Glutamatergic neuron (in vitro differentiated cells): ENCODE results near the gene IDUA. TPM values are rescaled to one million over a fixed set of nuclear protein-coding genes. Genes with fewer than 3 reads are reported as not detected.

Source experiments
- DNase-seq: peaks from one replicate; pipeline ENCODE4 v3.0.0; 2022
- H3K27ac Mint-ChIP-seq: one replicate; pipeline ENCODE4 v1.8.0; 2020; ENCODE audit warnings: mild to moderate bottlenecking, mixed read lengths, inconsistent platforms; ENCODE audit not compliant: unreplicated experiment
- H3K27me3 Mint-ChIP-seq: one replicate; pipeline ENCODE4 v1.8.0; 2020; ENCODE audit warnings: mild to moderate bottlenecking, moderate library complexity, mixed read lengths, inconsistent platforms; ENCODE audit not compliant: unreplicated experiment
- H3K36me3 Mint-ChIP-seq: one replicate; pipeline ENCODE4 v1.8.0; 2020; ENCODE audit warnings: mild to moderate bottlenecking, mixed read lengths, inconsistent platforms; ENCODE audit not compliant: unreplicated experiment
- H3K4me1 Mint-ChIP-seq: one replicate; pipeline ENCODE4 v1.8.0; 2020; ENCODE audit warnings: mild to moderate bottlenecking, low read depth, mixed read lengths, inconsistent platforms; ENCODE audit not compliant: unreplicated experiment
- H3K4me3 Mint-ChIP-seq: one replicate; pipeline ENCODE4 v1.8.0; 2020; ENCODE audit warnings: mild to moderate bottlenecking, mixed read lengths, inconsistent platforms; ENCODE audit not compliant: unreplicated experiment
- H3K9me3 Mint-ChIP-seq: one replicate; pipeline ENCODE4 v1.8.0; 2020; ENCODE audit warnings: mild to moderate bottlenecking, moderate library complexity, mixed read lengths, inconsistent platforms; ENCODE audit not compliant: unreplicated experiment
- total RNA-seq: library from RNA; stranded (reverse); fragmentation: NEBNext Ultra II Directional; extraction: Animal tissue kit (Norgen Biotek cat#: 25700); gene quantifications from one replicate; pipeline ENCODE4 v1.2.1, GENCODE V29; 2021; ENCODE audit not compliant: unreplicated experiment
- TF ChIP-seq, protein P1 (sequence below): fragments of 200-600 bp; sonication (generic); IDR thresholded peaks from one replicate; pipeline ENCODE4 v1.5.0; 2021; ENCODE audit not compliant: partially characterized antibody, unreplicated experiment

The IDUA gene
- total RNA-seq, 1 donor from 2014 or later: 20.3 TPM

DNA sequence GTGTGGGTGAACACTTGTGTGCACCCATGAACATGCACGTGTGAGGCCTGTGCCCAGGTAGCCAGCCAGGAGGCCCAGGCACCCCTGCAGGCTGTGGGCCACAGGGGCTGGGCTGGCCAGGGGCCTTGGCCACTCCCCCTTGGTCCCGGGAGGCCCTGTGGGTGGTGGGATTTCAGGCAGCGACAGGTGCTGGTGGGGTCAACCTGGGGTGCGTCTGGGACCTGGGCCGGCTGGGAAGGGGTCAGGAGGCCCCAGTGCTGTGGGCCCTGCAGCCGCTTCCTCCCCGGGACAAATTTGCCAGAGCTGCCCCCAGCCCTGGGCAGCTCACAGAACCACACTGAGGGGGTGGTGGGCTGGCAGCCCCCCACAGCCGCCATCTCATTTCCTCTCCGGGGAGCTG is 32.5 kb downstream of the IDUA start:
- H3K4me3 Mint-ChIP-seq: no peak overlapping the region
- no peak for DNase-seq
- H3K27me3 Mint-ChIP-seq: no peaks in the 10 kb centered on the region
- no peaks in the 10 kb centered on the region for H3K4me1 Mint-ChIP-seq
- H3K9me3 Mint-ChIP-seq: no peaks in the 10 kb centered on the region
- no peak overlapping the region for H3K27ac Mint-ChIP-seq
- H3K36me3 Mint-ChIP-seq: no peaks in the 10 kb centered on the region
- TF ChIP-seq, protein P1, sequence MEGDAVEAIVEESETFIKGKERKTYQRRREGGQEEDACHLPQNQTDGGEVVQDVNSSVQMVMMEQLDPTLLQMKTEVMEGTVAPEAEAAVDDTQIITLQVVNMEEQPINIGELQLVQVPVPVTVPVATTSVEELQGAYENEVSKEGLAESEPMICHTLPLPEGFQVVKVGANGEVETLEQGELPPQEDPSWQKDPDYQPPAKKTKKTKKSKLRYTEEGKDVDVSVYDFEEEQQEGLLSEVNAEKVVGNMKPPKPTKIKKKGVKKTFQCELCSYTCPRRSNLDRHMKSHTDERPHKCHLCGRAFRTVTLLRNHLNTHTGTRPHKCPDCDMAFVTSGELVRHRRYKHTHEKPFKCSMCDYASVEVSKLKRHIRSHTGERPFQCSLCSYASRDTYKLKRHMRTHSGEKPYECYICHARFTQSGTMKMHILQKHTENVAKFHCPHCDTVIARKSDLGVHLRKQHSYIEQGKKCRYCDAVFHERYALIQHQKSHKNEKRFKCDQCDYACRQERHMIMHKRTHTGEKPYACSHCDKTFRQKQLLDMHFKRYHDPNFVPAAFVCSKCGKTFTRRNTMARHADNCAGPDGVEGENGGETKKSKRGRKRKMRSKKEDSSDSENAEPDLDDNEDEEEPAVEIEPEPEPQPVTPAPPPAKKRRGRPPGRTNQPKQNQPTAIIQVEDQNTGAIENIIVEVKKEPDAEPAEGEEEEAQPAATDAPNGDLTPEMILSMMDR: no peak

DNA sequence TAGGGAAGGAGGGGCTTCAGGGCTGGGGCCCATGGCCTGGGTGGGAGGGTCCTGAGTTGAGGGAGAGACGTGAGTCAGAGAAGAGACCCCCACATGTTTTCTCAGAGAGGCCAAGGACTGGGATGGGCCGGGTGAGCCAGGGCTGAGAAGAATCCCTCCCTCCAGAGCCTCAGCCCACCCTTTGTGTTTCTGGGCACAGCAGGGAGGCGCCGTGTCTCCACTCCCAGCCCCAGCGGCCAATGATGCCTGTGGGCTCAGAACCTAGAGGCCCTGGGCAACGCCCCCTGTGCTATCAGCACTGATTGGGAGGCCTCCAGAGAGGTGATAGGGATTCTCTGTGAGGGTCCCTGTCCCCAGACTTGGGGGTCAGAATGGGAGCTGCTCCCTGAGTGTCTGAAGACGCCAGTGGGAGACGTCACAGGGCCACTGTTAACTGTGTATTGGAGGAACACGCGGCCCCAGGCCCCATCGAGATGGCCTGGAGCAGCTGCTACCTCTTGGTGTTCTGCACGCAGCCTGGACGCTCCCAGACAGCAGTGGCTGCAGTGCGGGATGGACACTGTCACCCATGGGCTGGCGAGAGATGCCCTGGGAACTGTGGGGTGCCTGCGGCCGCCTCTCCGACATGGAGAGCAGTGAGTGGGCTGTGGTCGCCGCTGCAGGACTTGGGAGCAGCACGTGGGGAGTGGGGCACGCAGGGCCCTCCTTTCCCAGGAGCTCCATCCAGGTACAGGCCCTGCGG is 33.1 kb downstream of the IDUA start:
- H3K27ac Mint-ChIP-seq: no peak overlapping the region
- DNase-seq: no peak
- TF ChIP-seq, protein P1: no peak
- H3K27me3 Mint-ChIP-seq: no peaks in the 10 kb centered on the region
- H3K9me3 Mint-ChIP-seq: no peaks in the 10 kb centered on the region
- H3K36me3 Mint-ChIP-seq: no peaks in the 10 kb centered on the region
- H3K4me1 Mint-ChIP-seq: no peaks in the 10 kb centered on the region
- H3K4me3 Mint-ChIP-seq: no peak overlapping the region

DNA sequence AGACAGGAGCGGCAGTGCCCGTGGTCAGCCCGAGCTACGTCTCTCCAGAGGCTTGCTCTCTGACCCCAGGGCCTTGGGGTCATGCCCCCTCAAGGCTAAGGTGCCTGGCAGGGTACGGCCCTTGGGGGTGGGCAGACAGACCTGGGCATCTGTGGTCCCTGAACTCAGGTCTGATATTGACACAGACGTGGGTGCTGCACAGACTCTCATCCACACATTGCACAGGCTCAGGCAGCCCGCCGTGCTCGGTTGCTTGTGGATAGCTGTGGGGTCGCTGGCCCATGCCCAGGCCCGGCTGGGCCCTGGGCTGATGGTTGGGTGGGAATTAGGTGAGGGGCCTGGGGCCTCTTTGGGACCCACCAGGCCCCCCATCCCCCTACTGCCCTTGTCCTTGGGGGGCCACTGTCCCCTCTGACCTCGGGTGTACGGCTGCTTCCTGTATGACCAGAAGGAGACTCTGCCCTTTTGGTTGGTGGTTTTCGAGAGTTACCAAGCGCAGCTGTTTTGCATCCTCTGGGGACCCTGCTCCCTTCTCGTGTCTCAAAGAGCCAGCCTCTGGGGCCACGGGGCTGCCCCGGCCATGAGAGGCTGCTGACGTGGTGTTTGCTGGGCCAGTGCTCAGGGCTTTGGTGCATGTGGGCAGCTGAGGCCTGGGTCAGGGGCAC is 34.7 kb downstream of the IDUA start:
- H3K9me3 Mint-ChIP-seq: peaks cover 5% of the 10 kb centered on the region
- DNase-seq: no peak
- H3K36me3 Mint-ChIP-seq: no peaks in the 10 kb centered on the region
- H3K4me1 Mint-ChIP-seq: no peaks in the 10 kb centered on the region
- H3K27me3 Mint-ChIP-seq: peaks cover 2% of the 10 kb centered on the region
- no peak overlapping the region for H3K4me3 Mint-ChIP-seq
- TF ChIP-seq, protein P1: no peak
- no peak overlapping the region for H3K27ac Mint-ChIP-seq

DNA sequence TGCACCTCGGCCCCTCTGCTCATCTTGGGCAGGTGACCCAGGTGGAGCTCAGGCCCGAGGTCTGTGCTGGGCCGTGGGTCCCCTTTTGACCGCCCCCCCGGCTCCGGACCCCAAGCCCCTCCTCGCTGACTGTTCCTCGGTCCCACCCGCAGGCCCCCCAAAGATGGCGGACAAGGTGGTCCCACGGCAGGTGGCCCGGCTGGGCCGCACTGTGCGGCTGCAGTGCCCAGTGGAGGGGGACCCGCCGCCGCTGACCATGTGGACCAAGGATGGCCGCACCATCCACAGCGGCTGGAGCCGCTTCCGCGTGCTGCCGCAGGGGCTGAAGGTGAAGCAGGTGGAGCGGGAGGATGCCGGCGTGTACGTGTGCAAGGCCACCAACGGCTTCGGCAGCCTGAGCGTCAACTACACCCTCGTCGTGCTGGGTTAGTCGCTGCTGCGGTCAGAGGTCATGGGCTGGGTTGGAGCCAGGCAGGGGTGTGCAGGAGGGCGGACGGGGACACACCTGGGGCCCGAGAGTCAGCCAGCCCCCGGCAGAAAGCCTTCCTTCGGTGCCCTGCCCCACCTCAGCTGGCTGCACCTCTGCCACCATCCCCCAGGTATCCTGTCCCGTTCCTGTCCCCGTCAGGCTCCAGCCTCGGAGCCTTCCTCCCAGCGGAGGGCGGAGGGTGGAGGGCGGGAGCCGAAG is 35.4 kb downstream of the IDUA start:
- no peak for DNase-seq
- Mint-ChIP-seq H3K27ac (no peak overlapping the region), H3K9me3 (peaks cover 5% of the 10 kb centered on the region), H3K4me3 (no peak overlapping the region), H3K4me1 (no peaks in the 10 kb centered on the region), H3K27me3 (peaks cover 5% of the 10 kb centered on the region), H3K36me3 (no peaks in the 10 kb centered on the region)
- TF ChIP-seq, protein P1: no peak

DNA sequence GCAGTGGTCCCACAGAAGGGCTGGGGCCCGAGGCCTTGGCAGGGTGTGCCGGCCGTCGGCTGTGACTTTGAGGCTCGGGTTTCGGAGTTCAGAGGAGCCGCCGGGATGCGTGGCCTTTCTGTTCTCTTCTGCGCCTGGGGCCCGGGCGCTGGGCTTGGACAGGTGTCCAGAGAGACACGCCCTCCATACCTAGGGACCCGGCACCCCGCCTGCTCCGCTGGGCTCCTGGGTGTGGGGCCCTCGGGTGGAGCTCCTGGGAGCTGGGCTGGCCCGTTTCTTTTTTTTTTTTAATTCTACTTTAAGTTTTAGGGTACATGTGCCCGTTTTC is 35.9 kb downstream of the IDUA start:
- TF ChIP-seq, protein P1: no peak
- DNase-seq: no peak
- H3K4me3 Mint-ChIP-seq: no peak overlapping the region
- peaks cover 5% of the 10 kb centered on the region for H3K27me3 Mint-ChIP-seq
- H3K36me3 Mint-ChIP-seq: no peaks in the 10 kb centered on the region
- H3K9me3 Mint-ChIP-seq: peaks cover 5% of the 10 kb centered on the region
- H3K4me1 Mint-ChIP-seq: peaks cover under 1% of the 10 kb centered on the region
- no peak overlapping the region for H3K27ac Mint-ChIP-seq
